Mesenchymal stem cell (in vitro differentiated cells and primary cell): Measurements from ENCODE around the gene ARID1B.

Experiments used
- DNase-seq: peaks from one replicate; pipeline ENCODE4 v3.0.0-alpha.2; 2013
- H2AFZ ChIP-seq: one replicate; pipeline ENCODE4 v1.6.1; 2013; ENCODE audit warnings: low read depth, mild to moderate bottlenecking, control low read depth, inconsistent platforms, low read length, moderate library complexity
- H2AK5ac ChIP-seq: 2 replicates; pipeline ENCODE4 v1.6.1; 2013; ENCODE audit warnings: low read length, moderate library complexity, mild to moderate bottlenecking, inconsistent platforms; ENCODE audit not compliant: severe bottlenecking
- H2BK120ac ChIP-seq: one replicate; pipeline ENCODE4 v1.6.1; 2013; ENCODE audit warnings: low read depth, mild to moderate bottlenecking, inconsistent platforms, low read length, moderate library complexity
- H2BK12ac ChIP-seq, 2 experiments: one replicate each; pipeline ENCODE4 v1.6.1; 2013; ENCODE audit warnings: inconsistent platforms in 2 of 2, low read length in 2 of 2, mild to moderate bottlenecking in 2 of 2, moderate library complexity in 2 of 2, control low read depth in 1 of 2
- H2BK15ac ChIP-seq: one replicate; pipeline ENCODE4 v1.6.1; 2013; ENCODE audit warnings: mild to moderate bottlenecking, low read depth, inconsistent platforms; ENCODE audit not compliant: poor library complexity, severe bottlenecking
- H2BK5ac ChIP-seq: 2 replicates; pipeline ENCODE4 v1.6.1; 2013; ENCODE audit warnings: low read depth, mild to moderate bottlenecking, low read length, control low read depth, inconsistent platforms; ENCODE audit not compliant: poor library complexity, severe bottlenecking
- H3K14ac ChIP-seq, 2 experiments: one replicate each; pipeline ENCODE4 v1.6.1; 2013; ENCODE audit warnings: inconsistent platforms in 2 of 2, low read length in 2 of 2, control low read depth in 1 of 2, mild to moderate bottlenecking in 1 of 2, moderate library complexity in 1 of 2
- H3K18ac ChIP-seq, 2 experiments: one replicate each; pipeline ENCODE4 v1.6.1; 2013; ENCODE audit warnings: inconsistent platforms in 2 of 2, low read length in 2 of 2, control low read depth in 1 of 2, low read depth in 1 of 2, mild to moderate bottlenecking in 1 of 2
- H3K23ac ChIP-seq, 2 experiments: one replicate each; pipeline ENCODE4 v1.6.1; 2013; ENCODE audit warnings: inconsistent platforms in 2 of 2, low read length in 2 of 2, mild to moderate bottlenecking in 2 of 2, moderate library complexity in 2 of 2, control low read depth in 1 of 2
- H3K27ac ChIP-seq: 2 replicates; pipeline ENCODE4 v1.5.1; 2013; ENCODE audit warnings: mild to moderate bottlenecking, moderate library complexity, low read length, control low read depth, inconsistent platforms; ENCODE audit not compliant: poor library complexity, severe bottlenecking
- H3K27me3 ChIP-seq, 2 experiments: 2 replicates each; pipeline versions ENCODE4 v1.6.1 to v1.7.0; 2013; ENCODE audit warnings: low read length in 2 of 2, mild to moderate bottlenecking in 2 of 2, moderate library complexity in 2 of 2, control low read depth in 1 of 2, inconsistent platforms in 1 of 2; ENCODE audit not compliant: control insufficient read depth in 1 of 2, insufficient read depth in 1 of 2
- H3K36me3 ChIP-seq, 2 experiments: 2 replicates each; pipeline versions ENCODE4 v1.6.1 to v1.7.0; 2013; ENCODE audit warnings: low read length in 2 of 2, control low read depth in 1 of 2, inconsistent platforms in 1 of 2, low read depth in 1 of 2, mild to moderate bottlenecking in 1 of 2; ENCODE audit not compliant: insufficient read depth in 2 of 2, control insufficient read depth in 1 of 2
- H3K4ac ChIP-seq, 2 experiments: one replicate each; pipeline ENCODE4 v1.6.1; 2013; ENCODE audit warnings: inconsistent platforms in 2 of 2, low read length in 2 of 2, mild to moderate bottlenecking in 2 of 2, moderate library complexity in 2 of 2, control low read depth in 1 of 2, low read depth in 1 of 2
- H3K4me1 ChIP-seq: 2 replicates; pipeline ENCODE4 v1.6.1; 2013; ENCODE audit warnings: low read depth, low read length, control low read depth; ENCODE audit not compliant: control insufficient read depth, insufficient read depth
- H3K4me2 ChIP-seq: 2 replicates; pipeline ENCODE4 v1.6.1; 2013; ENCODE audit warnings: low read length, mild to moderate bottlenecking, inconsistent platforms; ENCODE audit not compliant: poor library complexity, severe bottlenecking
- H3K4me3 ChIP-seq, 2 experiments: 2 replicates each; pipeline versions ENCODE4 v1.5.1 to v1.7.0; 2013; ENCODE audit warnings: low read length in 2 of 2, mild to moderate bottlenecking in 2 of 2, control low read depth in 1 of 2, low read depth in 1 of 2; ENCODE audit not compliant: insufficient read depth in 1 of 2
- H3K79me1 ChIP-seq: replicated peaks from 2 replicates; pipeline ENCODE4 v1.6.1; 2013; ENCODE audit warnings: mild to moderate bottlenecking, control low read depth, low read length, inconsistent platforms; ENCODE audit not compliant: poor library complexity, severe bottlenecking
- H3K9ac ChIP-seq: 2 replicates; pipeline ENCODE4 v1.7.0; 2013; ENCODE audit warnings: mild to moderate bottlenecking, low read length, moderate library complexity
- H3K9me3 ChIP-seq: 2 replicates; pipeline ENCODE4 v1.7.0; 2013; ENCODE audit warnings: mild to moderate bottlenecking, low read length; ENCODE audit not compliant: control insufficient read depth
- H4K8ac ChIP-seq: one replicate; pipeline ENCODE4 v1.6.1; 2013; ENCODE audit warnings: inconsistent platforms, mild to moderate bottlenecking, low read length, moderate library complexity
- H4K91ac ChIP-seq: one replicate; pipeline ENCODE4 v1.6.1; 2013; ENCODE audit warnings: mild to moderate bottlenecking, low read length, inconsistent platforms
- WGBS: methylation state at CpG from one replicate; pipeline ENCODE4 v1.1.7; 2013; ENCODE audit warnings: mixed read lengths; 5-methylcytosine and 5-hydroxymethylcytosine counted together

ARID1B gene

DNA sequence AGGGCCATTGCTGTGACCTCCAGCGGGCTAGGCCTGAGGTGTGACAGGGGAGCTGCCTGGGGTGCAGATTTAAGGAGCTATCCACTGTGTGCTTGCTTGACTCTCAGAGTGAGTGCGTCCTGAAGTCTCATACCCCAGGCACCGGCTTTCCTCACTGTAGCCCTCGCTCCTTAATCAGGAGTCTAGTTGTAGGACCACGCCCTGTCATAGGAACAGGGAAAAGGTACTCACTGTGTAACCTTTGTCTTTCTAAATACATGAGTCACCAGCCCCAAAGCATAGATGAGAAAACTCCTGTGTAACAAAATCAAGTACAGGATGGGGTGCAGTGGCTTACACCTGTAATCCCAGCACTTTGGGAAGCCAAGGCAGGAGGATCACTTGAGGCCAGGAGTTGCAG is 404.5 kb downstream of the ARID1B start:
- no peak overlapping the region for H2BK5ac ChIP-seq
- no peak overlapping the region for H2AK5ac ChIP-seq
- no peak overlapping the region for H2BK120ac ChIP-seq
- H3K4me1 ChIP-seq = no peaks in the 10 kb centered on the region
- no peak overlapping the region for H4K8ac ChIP-seq
- no peak overlapping the region for H4K91ac ChIP-seq
- no peak overlapping the region for H3K4me3 ChIP-seq
- WGBS = 94% methylated on average over 5 of the region's 5 CpGs
- DNase-seq = no peak
- no peak overlapping the region for H3K9ac ChIP-seq
- peaks cover 16% of the 10 kb centered on the region for H3K79me1 ChIP-seq
- no peak overlapping the region for H2AFZ ChIP-seq
- no peak overlapping the region for H2BK15ac ChIP-seq
- H3K27me3 ChIP-seq = no peaks in the 10 kb centered on the region
- H3K27ac ChIP-seq = no peak overlapping the region
- no peak overlapping the region for H3K4me2 ChIP-seq
- no peak overlapping the region for H3K18ac ChIP-seq
- H3K14ac ChIP-seq = no peak overlapping the region
- no peaks in the 10 kb centered on the region for H3K9me3 ChIP-seq
- H3K23ac ChIP-seq = no peak overlapping the region
- peaks cover 39 to 52% of the 10 kb centered on the region in 2 experiments for H3K36me3 ChIP-seq
- no peak overlapping the region for H2BK12ac ChIP-seq
- no peak overlapping the region for H3K4ac ChIP-seq

DNA sequence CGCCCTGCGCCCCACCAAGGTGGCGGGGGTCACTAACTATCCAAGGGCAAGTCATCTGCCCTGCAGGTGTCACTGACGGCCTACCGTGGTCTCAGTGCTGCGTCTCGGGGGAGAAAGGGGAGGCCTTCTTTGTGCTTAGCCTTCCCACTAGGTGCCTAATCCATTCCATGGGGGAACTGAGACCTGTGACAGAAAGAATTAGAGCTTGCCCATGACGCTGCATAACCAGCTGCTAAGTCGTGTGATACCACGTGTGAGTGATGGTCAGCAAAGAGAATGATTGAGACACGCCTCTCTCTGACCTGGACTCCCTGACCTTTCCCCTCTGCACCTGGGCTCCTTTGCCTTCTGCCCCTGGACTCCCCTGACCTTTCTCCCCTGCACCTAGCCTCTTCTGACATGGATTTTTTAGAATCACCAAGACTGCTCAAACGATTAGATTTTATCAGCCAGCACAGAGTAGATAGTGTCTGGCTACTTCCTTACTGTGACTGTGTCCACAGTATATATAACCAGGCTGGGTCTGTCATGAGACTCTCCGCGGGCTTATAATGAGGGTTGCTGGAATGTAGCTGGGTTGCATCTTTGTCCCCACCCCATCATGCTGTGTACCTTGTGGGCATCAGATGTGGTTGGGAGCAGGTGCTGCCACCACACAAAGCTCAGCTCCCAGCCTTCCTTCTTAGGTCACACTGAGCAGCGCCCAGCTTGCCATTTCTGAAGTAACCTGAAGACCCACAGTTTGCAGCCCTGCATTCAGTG is 405.5 kb downstream of the ARID1B start:
- no peak overlapping the region for H3K23ac ChIP-seq
- no peak overlapping the region for H2AK5ac ChIP-seq
- H2BK15ac ChIP-seq = no peak overlapping the region
- no peak overlapping the region for H3K14ac ChIP-seq
- no peak overlapping the region for H3K18ac ChIP-seq
- H3K4ac ChIP-seq = no peak overlapping the region
- H3K4me1 ChIP-seq = peaks cover 5% of the 10 kb centered on the region
- 94% methylated on average over 14 of the region's 15 CpGs for WGBS
- no peak overlapping the region for H2BK12ac ChIP-seq
- H3K27me3 ChIP-seq = no peaks in the 10 kb centered on the region
- no peak overlapping the region for H3K9ac ChIP-seq
- no peaks in the 10 kb centered on the region for H3K9me3 ChIP-seq
- no peak overlapping the region for H3K4me3 ChIP-seq
- no peak overlapping the region for H2BK5ac ChIP-seq
- no peak overlapping the region for H4K91ac ChIP-seq
- no peak for DNase-seq
- H3K27ac ChIP-seq = no peak overlapping the region
- H3K36me3 ChIP-seq = peaks cover 43 to 61% of the 10 kb centered on the region in 2 experiments
- H3K79me1 ChIP-seq = peaks cover 20% of the 10 kb centered on the region
- no peak overlapping the region for H3K4me2 ChIP-seq
- no peak overlapping the region for H2BK120ac ChIP-seq
- no peak overlapping the region for H4K8ac ChIP-seq
- H2AFZ ChIP-seq = no peak overlapping the region

DNA sequence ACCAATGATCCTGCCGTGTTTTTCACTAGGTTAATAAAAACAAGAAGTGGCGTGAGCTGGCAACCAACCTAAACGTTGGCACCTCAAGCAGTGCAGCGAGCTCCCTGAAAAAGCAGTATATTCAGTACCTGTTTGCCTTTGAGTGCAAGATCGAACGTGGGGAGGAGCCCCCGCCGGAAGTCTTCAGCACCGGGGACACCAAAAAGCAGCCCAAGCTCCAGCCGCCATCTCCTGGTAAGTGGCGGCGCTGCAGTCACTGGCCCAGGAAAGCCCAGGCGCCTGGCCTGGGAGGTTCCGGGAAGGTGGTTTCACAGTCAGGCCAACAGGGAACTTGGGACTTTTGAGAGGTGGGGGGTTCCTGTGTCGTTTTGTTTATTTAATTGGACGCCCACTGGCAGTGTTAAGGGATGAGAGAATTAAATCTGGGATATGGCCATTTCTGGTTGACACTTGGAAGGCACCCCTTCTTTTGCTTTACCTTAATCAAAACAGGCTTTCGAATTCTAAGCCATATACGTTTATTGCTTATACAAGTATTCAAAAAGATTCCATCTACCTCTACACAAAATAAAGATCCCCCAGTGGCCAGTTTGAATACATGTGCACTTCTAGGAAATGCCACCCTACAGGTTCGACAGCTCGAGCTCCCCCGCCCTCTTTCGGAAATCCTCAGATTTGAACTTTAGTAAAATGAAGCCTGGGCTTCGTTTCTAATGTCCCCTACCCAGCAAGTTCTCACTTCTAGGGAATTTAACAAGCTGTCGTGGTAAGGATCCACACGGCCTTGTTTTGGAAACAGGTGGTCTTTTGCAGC is 407.2 kb downstream of the ARID1B start:
- Histone ChIP-seq H3K27ac (no peak overlapping the region), H3K14ac (no peak overlapping the region), H4K8ac (no peak overlapping the region), H4K91ac (no peak overlapping the region), H3K4me1 (peaks cover 5% of the 10 kb centered on the region), H2AFZ (no peak overlapping the region), H2BK15ac (no peak overlapping the region), H2BK12ac (no peak overlapping the region), H2AK5ac (no peak overlapping the region), H3K4ac (no peak overlapping the region), H3K79me1 (peaks cover 24% of the 10 kb centered on the region), H2BK120ac (no peak overlapping the region), H3K23ac (no peak overlapping the region), H2BK5ac (no peak overlapping the region), H3K4me3 (peak overlapping the region in 1 of 2 experiments; percentile 55), H3K9me3 (no peaks in the 10 kb centered on the region), H3K18ac (no peak overlapping the region), H3K9ac (peak overlapping the region; percentile 14), H3K27me3 (no peaks in the 10 kb centered on the region), H3K4me2 (peak overlapping the region; percentile 33), H3K36me3 (peaks cover 43 to 76% of the 10 kb centered on the region in 2 experiments)
- DNase-seq = peak; percentile 62
- 63% methylated on average over 25 of the region's 25 CpGs for WGBS

DNA sequence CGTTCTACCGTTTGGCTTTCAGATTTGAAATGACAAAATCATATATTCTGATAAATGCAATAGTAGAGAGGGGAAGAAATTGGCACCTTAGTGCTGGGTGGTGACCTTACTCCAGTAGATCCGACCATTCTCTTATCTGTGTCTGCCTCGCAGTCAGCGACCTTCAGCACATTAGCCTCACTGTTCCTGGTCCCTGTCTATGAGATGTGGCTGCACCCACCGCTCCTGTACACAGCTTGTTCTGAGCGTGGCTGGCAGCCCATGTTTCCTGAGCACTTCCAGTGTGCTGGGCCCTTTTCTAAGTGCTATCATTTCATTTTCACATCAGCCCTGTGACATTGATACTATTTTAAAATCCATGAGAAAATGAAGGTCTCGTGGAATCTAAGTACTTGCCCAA is 408.0 kb downstream of the ARID1B start:
- Histone ChIP-seq H2AK5ac (no peak overlapping the region), H4K8ac (no peak overlapping the region), H3K9ac (no peak overlapping the region), H3K79me1 (peaks cover 26% of the 10 kb centered on the region), H2BK12ac (no peak overlapping the region), H3K23ac (no peak overlapping the region), H2BK15ac (no peak overlapping the region), H3K4me3 (no peak overlapping the region), H3K36me3 (peaks cover 50 to 84% of the 10 kb centered on the region in 2 experiments), H3K14ac (no peak overlapping the region), H3K9me3 (no peaks in the 10 kb centered on the region), H4K91ac (no peak overlapping the region), H2AFZ (no peak overlapping the region), H3K27ac (no peak overlapping the region), H3K4me1 (peaks cover 5% of the 10 kb centered on the region), H2BK5ac (no peak overlapping the region), H3K27me3 (no peaks in the 10 kb centered on the region), H3K4ac (no peak overlapping the region), H3K18ac (no peak overlapping the region), H3K4me2 (no peak overlapping the region), H2BK120ac (no peak overlapping the region)
- DNase-seq = no peak
- 100% methylated on average over 7 of the region's 8 CpGs for WGBS
